BJ (cell line): Measurements from ENCODE around the gene NOVA2. TPM values are rescaled to one million over a fixed set of nuclear protein-coding genes. Genes with fewer than 3 reads are reported as not detected.
"Not testable (repeated sequence)": the region's sequence is repeated elsewhere in the genome, so short reads cannot be mapped to it uniquely, and the experiment has no call there.

Experiments used
- CTCF ChIA-PET: fragments of 350-600 bp; formaldehyde crosslinking; extraction: SDS; loops from one replicate; lab custom pipeline; 2021; ENCODE audit warnings: antibody characterized with exemption, inconsistent platforms; lab: Yijun Ruan, JAX
- POLR2A ChIA-PET: fragments of 300-600 bp; sonication (Branson Sonifier 250); formaldehyde crosslinking; extraction: SDS; loops from one replicate; lab custom pipeline; 2021; ENCODE audit warnings: antibody characterized with exemption; lab: Charles Lee
- DNase-seq: peaks from one replicate; pipeline ENCODE4 v3.0.0-alpha.2; 2011; ENCODE audit warnings: low read depth
- H3K27me3 ChIP-seq: 2 replicates; pipeline ENCODE4 v1.6.0; 2011; ENCODE audit warnings: low read length; ENCODE audit not compliant: control insufficient read depth, insufficient read depth
- H3K36me3 ChIP-seq: 2 replicates; pipeline ENCODE4 v1.5.1; 2011; ENCODE audit warnings: low read length; ENCODE audit not compliant: control insufficient read depth, insufficient read depth
- H3K4me3 ChIP-seq: 2 replicates; pipeline ENCODE4 v1.5.1; 2011; ENCODE audit warnings: low read depth, mild to moderate bottlenecking, control low read depth, low read length
- polyA plus RNA-seq: library from polyadenylated mRNA; depleted of rRNA; stranded (reverse); fragments of >200 nt; gene quantifications from 2 replicates; pipeline ENCODE4 v1.2.3, GENCODE V29; 2011
- TF ChIP-seq, protein P1 (sequence below): IDR thresholded peaks from 2 replicates; pipeline ENCODE4 v1.5.1; 2011; ENCODE audit warnings: low read depth, mild to moderate bottlenecking, control low read depth, inconsistent platforms, low read length, moderate library complexity; ENCODE audit not compliant: insufficient read depth

Gene NOVA2
- polyA plus RNA-seq, 1 experiment = 0.01 TPM

DNA sequence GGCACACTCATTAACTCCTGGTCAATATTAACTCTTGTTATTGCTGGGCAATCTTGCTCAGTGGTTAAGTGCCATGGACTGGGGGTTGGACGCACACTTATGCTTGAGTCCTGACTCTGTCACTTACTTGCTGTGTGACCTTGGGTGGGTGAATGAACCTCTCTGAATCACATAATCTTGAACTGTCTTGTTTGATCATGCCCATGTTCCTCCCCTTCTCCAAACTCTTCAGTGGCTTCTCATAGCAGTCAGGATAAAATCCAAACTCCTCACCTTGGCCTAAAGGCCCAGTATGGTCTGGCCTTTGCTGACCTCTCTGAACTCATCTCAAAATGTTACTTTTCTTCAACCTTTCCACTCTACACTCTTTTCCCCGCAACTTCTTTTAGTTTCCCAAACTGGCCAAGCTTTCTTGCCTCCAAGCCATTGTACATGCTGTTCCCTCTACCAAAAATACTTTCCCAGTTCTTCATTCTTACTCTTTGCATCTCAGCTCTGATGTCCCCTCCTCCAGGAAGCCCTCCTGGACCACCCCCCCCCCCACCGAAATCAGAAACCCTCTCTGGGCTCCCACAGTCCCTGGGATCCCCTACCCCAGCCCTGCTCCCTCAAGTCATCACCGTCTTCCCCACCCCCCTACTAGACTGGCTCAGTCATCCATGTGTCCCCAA lies 73.6 kb downstream of the NOVA2 start:
- Histone ChIP-seq H3K27me3 (0 out of 2 replicates have a peak, but pooled peaks cover under 1% of the 10 kb centered on the region), H3K4me3 (no peak overlapping the region), H3K36me3 (peaks cover 8% of the 10 kb centered on the region)
- TF ChIP-seq, protein P1, sequence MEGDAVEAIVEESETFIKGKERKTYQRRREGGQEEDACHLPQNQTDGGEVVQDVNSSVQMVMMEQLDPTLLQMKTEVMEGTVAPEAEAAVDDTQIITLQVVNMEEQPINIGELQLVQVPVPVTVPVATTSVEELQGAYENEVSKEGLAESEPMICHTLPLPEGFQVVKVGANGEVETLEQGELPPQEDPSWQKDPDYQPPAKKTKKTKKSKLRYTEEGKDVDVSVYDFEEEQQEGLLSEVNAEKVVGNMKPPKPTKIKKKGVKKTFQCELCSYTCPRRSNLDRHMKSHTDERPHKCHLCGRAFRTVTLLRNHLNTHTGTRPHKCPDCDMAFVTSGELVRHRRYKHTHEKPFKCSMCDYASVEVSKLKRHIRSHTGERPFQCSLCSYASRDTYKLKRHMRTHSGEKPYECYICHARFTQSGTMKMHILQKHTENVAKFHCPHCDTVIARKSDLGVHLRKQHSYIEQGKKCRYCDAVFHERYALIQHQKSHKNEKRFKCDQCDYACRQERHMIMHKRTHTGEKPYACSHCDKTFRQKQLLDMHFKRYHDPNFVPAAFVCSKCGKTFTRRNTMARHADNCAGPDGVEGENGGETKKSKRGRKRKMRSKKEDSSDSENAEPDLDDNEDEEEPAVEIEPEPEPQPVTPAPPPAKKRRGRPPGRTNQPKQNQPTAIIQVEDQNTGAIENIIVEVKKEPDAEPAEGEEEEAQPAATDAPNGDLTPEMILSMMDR = no peak
- ChIA-PET POLR2A (no interaction called here), CTCF (no interaction called here)
- no peak for DNase-seq

DNA sequence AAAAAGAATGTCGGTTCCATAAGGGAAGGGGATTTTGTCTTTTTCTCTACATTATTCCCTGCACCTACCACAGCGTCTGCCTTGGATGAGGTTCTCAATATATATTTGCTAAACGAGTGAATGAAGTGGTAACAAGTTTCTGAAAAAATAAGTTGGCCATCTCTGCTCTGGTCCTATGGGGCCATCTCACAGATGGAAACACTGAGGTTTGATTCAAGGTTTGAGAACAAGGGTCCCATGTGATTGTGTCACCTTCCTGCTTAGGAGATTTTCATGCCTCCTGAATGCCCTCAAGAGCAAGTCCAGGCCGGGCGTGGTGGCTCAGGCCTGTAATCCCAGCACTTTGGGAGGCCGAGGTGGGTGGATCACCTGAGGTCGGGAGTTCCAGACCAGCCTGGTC lies 74.4 kb downstream of the NOVA2 start:
- H3K36me3 ChIP-seq = peaks cover 10% of the 10 kb centered on the region
- H3K27me3 ChIP-seq = no peaks in the 10 kb centered on the region
- H3K4me3 ChIP-seq = no peak overlapping the region
- ChIA-PET CTCF (no interaction called here), POLR2A (no interaction called here)
- TF ChIP-seq, protein P1 = no peak
- no peak for DNase-seq

DNA sequence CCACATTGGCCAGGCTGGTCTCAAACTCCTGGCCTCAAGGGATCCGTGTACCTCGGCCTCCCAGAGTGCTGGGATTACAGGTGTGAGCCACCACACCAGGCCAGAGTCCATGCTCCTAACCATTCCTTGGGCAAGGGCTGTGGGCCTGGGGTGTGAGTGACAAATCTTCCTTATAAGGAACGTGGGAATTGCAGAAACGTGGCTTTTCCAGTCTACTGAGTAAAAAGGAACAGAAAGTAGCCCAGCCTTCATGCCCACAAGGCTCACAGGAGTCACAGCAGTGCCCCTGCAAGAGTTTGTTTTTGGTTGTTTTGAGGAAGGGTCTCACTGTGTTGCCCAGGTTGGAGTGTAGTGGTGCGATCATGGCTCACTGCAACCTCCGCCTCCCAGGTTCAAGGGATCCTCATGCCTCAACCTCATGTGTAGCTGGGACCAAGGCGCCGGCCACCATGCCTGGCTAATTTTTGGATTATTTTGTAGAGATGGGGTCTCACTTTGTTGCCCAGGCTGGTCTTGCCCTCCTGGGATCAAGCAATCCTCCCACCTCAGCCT lies 76.3 kb downstream of the NOVA2 start:
- ChIA-PET CTCF (interaction anchor here (1.4 kb wide), 1 partner anchor 11 kb away, joined by 3 read pairs; the partner anchor contains the start of gene IRF2BP1), POLR2A (no interaction called here)

DNA sequence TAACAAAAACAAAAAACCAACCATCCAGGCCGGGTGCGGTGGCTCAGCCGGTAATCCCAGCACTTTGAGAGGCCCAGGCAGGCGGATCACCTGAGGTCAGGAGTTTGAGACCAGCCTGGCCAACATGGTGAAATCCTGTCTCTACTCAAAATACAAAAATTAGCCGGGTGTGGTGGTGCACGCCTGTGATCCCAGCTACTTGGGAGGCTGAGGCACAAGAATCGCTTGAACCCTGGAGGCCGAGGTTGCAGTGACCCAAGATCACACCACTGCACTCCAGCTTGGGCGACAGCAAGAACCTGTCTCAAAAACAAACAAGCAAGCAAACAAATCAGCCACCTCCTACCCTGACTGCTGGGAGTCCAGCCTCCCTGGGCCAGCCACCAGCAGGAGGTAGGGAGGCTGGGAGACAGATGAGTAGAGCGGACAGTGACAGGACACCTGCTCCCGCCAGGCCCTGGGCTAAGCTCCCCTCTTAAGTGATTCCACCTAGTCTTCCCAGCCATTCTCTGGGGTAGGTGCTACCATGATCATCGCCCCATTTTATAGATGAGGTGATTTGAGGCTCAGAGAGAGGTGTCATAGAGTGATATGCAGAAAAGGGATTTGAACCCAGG lies 77.6 kb downstream of the NOVA2 start:
- POLR2A ChIA-PET, H3K36me3 ChIP-seq, H3K4me3 ChIP-seq, DNase-seq, H3K27me3 ChIP-seq, CTCF ChIA-PET: not testable (repeated sequence)

More for the DNA sequence above, 76.3 kb downstream of the NOVA2 start:
- Histone ChIP-seq H3K36me3 (peaks cover 10% of the 10 kb centered on the region), H3K4me3 (no peak overlapping the region), H3K27me3 (no peaks in the 10 kb centered on the region)
- TF ChIP-seq, protein P1 = no peak
- DNase-seq = no peak

DNA sequence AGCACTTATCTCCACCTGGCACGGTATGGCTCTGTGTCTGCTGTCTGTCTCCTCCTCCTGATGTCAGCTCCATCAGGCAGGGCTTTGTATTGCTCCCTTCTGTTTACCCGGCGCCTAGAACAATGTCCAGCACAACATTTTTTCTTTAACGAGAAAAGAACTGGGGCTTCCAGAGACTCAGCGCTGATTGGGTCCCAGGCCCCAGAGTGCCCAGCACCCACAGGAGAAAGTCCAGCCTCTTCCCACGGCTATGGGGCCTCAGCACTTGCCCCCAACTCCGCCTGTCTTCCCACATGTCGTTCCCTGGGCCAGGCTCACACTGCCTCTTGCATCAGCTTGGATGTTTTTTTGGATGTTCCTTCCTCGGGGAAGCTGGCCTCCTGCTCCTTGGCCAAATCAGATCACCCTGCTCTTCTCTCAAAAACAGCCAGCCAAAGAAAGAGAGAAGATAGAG lies 78.1 kb downstream of the NOVA2 start:
- ChIA-PET POLR2A (no interaction called here), CTCF (no interaction called here)
- no peak for DNase-seq
- Histone ChIP-seq H3K27me3 (no peaks in the 10 kb centered on the region), H3K4me3 (no peak overlapping the region), H3K36me3 (peaks cover 10% of the 10 kb centered on the region)
- TF ChIP-seq, protein P1 = no peak
